ENCODE data around the gene KPNA6.
"Not testable (repeated sequence)": the region's sequence is repeated elsewhere in the genome, so short reads cannot be mapped to it uniquely, and the experiment has no call there.

GRCh38 chr1:32123361-32123760, 15.5 kb downstream of the KPNA6 start:
- not testable (repeated sequence) for TF ChIP-seq RAD21 (conservative IDR thresholded peaks at IDR 0.05); POLR2AphosphoS5 (IDR thresholded peaks at IDR 0.05)

Measured in neural cell (in vitro differentiated cells).